ENCODE results near the gene CACNG4.

- TF ChIP-seq CTCF (IDR thresholded peaks at IDR 0.05) (no peak), POLR2A (IDR thresholded peaks at IDR 0.05) (no peak)
Measured at GRCh38 chr17:66967837-66968543, 3.5 kb downstream of the CACNG4 start.
